Heart left ventricle (tissue), 16 donors: ENCODE measurements around the gene HHAT. TPM values are rescaled to one million over a fixed set of nuclear protein-coding genes. Genes with fewer than 3 reads are reported as not detected.

Experiments
- ATAC-seq, 4 donors: fragments of 200-7000 bp; cut with Tn5 transposase; one replicate each; pipeline ENCODE4 v1.9.1; 2020 to 2022; ENCODE audit warnings: moderate library complexity in 4 of 4, mild to moderate bottlenecking in 3 of 4, moderate number of reproducible peaks in 1 of 4
- DNase-seq, 5 donors: peaks; one replicate each; pipeline ENCODE4 v3.0.0-alpha.2; 2020
- H3K27ac ChIP-seq, 12 donors: fragments of 200-600 bp; sonication (generic) in 4 of 12; one replicate each; pipeline versions ENCODE4 v1.5.0 to v1.8.0; 2016 to 2022; ENCODE audit warnings: mild to moderate bottlenecking in 2 of 12
- H3K27me3 ChIP-seq, 9 donors: fragments of 200-600 bp; sonication (generic) in 2 of 9; one replicate each; pipeline versions ENCODE4 v1.5.1 to v1.8.0; 2016 to 2022; ENCODE audit warnings: mild to moderate bottlenecking in 3 of 9
- H3K36me3 ChIP-seq, 9 donors: fragments of 200-600 bp; sonication (generic) in 2 of 9; one replicate each; pipeline versions ENCODE4 v1.5.0 to v1.8.0; 2018 to 2022; ENCODE audit warnings: mild to moderate bottlenecking in 2 of 9
- H3K4me1 ChIP-seq, 12 donors: fragments of 200-600 bp; sonication (generic) in 4 of 12; one replicate each; pipeline versions ENCODE4 v1.5.0 to v1.8.0; 2016 to 2022; ENCODE audit warnings: mild to moderate bottlenecking in 3 of 12
- H3K4me3 ChIP-seq, 12 donors: fragments of 200-600 bp; sonication (generic) in 4 of 12; one replicate each; pipeline versions ENCODE4 v1.5.0 to v1.8.0; 2017 to 2022; ENCODE audit warnings: mild to moderate bottlenecking in 9 of 12, moderate library complexity in 4 of 12
- H3K9me3 ChIP-seq, 12 donors: fragments of 200-600 bp; sonication (generic) in 4 of 12; one replicate each; pipeline versions ENCODE4 v1.5.0 to v1.8.0; 2016 to 2022; ENCODE audit warnings: mild to moderate bottlenecking in 1 of 12
- POLR2A ChIP-seq, 2 donors: fragments of 450-650 bp; IDR thresholded peaks; one replicate each; pipeline ENCODE4 v1.6.1; 2017; ENCODE audit warnings: antibody characterized with exemption in 2 of 2, mild to moderate bottlenecking in 2 of 2, moderate library complexity in 2 of 2
- WGBS, 4 donors: extraction: QIAGEN DNeasy Blood & Tissue Kit in 2 of 4; methylation state at CpG; one replicate each; pipeline versions ENCODE4 v1.1.5 to v1.1.7; 2013 to 2018; 5-methylcytosine and 5-hydroxymethylcytosine counted together
- intact Hi-C, 10 donors: fragments of 100-400 bp; cut with DNase I; formaldehyde crosslinking; loops; one replicate each; pipeline versions ENCODE4 v1.11.1 to v1.14.2; 2022
- polyA plus RNA-seq, 2 donors: library from polyadenylated mRNA; stranded (reverse); fragments of 200-250 nt; gene quantifications; one replicate each; pipeline ENCODE4 v1.2.3, GENCODE V29; 2013
- total RNA-seq, 9 donors: library from RNA; depleted of rRNA in 2 of 9; stranded (reverse); fragments of >200 nt in 2 of 9; fragmentation: NEBNext Ultra II Directional in 3 of 9; extraction: Animal tissue kit (Norgen Biotek cat#: 25700) in 3 of 9; gene quantifications; one replicate each; pipeline versions ENCODE4 v1.1.0 to v1.2.4, GENCODE V29; 2016 to 2023
- TF ChIP-seq, protein P1 (sequence below), 12 donors: fragments of 200-600 bp; sonication (generic) in 4 of 12; IDR thresholded peaks; one replicate each; pipeline versions ENCODE4 v1.5.0 to v1.8.0; 2018 to 2022; ENCODE audit warnings: antibody characterized with exemption in 12 of 12, mild to moderate bottlenecking in 5 of 12
- donor health status: ischemic (EF 13 %, LVEDD 7.1; RV severe dilation, severe dysfunction).
- donor health status: healthy with polysubstance abuse.
- donor health status: DM: no; HTN: yes; CAD: no.
- donor health status: DM: no; HTN: no; CAD: no.
- donor health status: ischemic (EF 25% LVEDD 6.9; RV normal size, moderate dysfunction).
- donor health status: ischemic (EF 25% LVEDD 5.7; RV mildly dilated, moderate dysfunction).
- donor health status: healthy.
- donor health status: DM: yes; HTN: yes; CAD: no.
- donor health status: ischemic (EF 35%, LVEDD 5.7; RV mildly dilated, moderate dysfunction).
- donor health status: nonischemic (EF 11% LVEDD 7.7; RV severe dilation, severe dysfunction).
- donor health status: DM: yes; HTN: yes; CAD: no.
- donor health status: PGD.
- donor health status: ischemic (EF 29% LVEDD 5.4; RV normal size, mild dysfunction).
- donor health status: nonischemic (EF 23%, LVEDD 6.1; RV moderate dilation, normal function).

HHAT gene
- total and polyA plus RNA-seq, 11 donors: 0.98 to 4.7 (median 2.8) TPM

GRCh38 chr1:210378736-210379135 lies 50.0 kb downstream of the HHAT start:
- Histone ChIP-seq H3K4me3 (no peak overlapping the region), H3K27me3 (no peaks in the 10 kb centered on the region), H3K4me1 (peaks cover 0 to 9% (median 0%) of the 10 kb centered on the region in 12 donors), H3K9me3 (no peaks in the 10 kb centered on the region), H3K36me3 (no peaks in the 10 kb centered on the region), H3K27ac (no peak overlapping the region)
- no peak for TF ChIP-seq POLR2A (IDR thresholded peaks at IDR 0.05)
- TF ChIP-seq, protein P1, sequence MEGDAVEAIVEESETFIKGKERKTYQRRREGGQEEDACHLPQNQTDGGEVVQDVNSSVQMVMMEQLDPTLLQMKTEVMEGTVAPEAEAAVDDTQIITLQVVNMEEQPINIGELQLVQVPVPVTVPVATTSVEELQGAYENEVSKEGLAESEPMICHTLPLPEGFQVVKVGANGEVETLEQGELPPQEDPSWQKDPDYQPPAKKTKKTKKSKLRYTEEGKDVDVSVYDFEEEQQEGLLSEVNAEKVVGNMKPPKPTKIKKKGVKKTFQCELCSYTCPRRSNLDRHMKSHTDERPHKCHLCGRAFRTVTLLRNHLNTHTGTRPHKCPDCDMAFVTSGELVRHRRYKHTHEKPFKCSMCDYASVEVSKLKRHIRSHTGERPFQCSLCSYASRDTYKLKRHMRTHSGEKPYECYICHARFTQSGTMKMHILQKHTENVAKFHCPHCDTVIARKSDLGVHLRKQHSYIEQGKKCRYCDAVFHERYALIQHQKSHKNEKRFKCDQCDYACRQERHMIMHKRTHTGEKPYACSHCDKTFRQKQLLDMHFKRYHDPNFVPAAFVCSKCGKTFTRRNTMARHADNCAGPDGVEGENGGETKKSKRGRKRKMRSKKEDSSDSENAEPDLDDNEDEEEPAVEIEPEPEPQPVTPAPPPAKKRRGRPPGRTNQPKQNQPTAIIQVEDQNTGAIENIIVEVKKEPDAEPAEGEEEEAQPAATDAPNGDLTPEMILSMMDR (IDR thresholded peaks at IDR 0.05): no peak
- intact Hi-C loops: no loop called here
- ATAC-seq (no peak), DNase-seq (no peak)
- WGBS, 4 donors: 87 to 97% (median 96%) methylated on average over 1 of the region's 1 CpG

DNA sequence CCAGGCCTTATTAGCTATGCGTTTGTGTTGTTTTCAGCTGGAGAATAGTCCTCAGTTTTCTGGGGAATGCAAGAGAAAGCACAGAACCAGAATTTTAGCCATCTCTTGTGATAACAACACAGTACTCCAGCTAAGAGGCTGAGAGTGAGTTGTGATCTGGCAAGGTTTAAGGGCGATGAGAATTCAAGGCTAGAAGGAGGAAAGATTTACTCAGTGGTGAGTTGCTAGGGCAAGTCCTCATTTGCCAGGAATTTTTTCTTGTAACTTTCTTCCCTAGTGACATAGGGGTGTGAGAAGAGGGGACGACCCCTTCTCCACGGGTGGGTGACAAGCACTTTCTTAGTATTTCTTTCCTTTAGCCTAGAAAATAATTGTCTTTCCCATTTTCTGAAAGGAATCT lies 53.2 kb downstream of the HHAT start:
- Histone ChIP-seq H3K27me3 (no peaks in the 10 kb centered on the region), H3K4me1 (no peaks in the 10 kb centered on the region), H3K27ac (no peak overlapping the region), H3K36me3 (no peaks in the 10 kb centered on the region), H3K9me3 (no peaks in the 10 kb centered on the region), H3K4me3 (no peak overlapping the region)
- WGBS, 4 donors: 63 to 69% (median 67%) methylated on average over 4 of the region's 4 CpGs
- ATAC-seq (peak in 2 of 4 donors; percentile 45 to 48), DNase-seq (no peak)
- intact Hi-C loops: no loop called here
- no peak for TF ChIP-seq POLR2A (IDR thresholded peaks at IDR 0.05)
- TF ChIP-seq, protein P1 (IDR thresholded peaks at IDR 0.05): no peak

DNA sequence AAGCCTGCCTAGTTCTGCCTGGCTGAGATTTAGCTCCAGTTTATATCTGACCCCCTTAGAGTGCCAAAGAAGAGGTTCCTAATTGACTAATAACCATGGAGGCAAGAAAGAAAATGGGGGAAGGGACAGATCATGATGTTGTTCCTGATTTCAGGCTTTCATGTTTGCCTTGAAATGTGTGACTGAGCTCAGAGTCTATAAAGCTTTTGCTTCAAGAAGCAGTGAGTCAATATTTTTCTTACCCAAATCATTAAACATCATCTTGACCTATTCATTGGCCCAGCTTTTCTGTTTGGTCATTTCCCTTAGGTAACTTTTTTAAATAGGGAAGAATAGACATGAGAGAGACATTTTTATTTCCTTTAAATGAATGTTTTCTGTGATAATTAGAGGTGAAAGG lies 55.9 kb downstream of the HHAT start:
- Histone ChIP-seq H3K9me3 (no peaks in the 10 kb centered on the region), H3K27ac (no peak overlapping the region), H3K27me3 (no peaks in the 10 kb centered on the region), H3K4me3 (no peak overlapping the region), H3K36me3 (no peaks in the 10 kb centered on the region), H3K4me1 (no peaks in the 10 kb centered on the region)
- TF ChIP-seq, protein P1 (IDR thresholded peaks at IDR 0.05): no peak
- no peak for TF ChIP-seq POLR2A (IDR thresholded peaks at IDR 0.05)
- no peak for DNase-seq
- intact Hi-C loops: no loop called here
- ATAC-seq: no peak

DNA sequence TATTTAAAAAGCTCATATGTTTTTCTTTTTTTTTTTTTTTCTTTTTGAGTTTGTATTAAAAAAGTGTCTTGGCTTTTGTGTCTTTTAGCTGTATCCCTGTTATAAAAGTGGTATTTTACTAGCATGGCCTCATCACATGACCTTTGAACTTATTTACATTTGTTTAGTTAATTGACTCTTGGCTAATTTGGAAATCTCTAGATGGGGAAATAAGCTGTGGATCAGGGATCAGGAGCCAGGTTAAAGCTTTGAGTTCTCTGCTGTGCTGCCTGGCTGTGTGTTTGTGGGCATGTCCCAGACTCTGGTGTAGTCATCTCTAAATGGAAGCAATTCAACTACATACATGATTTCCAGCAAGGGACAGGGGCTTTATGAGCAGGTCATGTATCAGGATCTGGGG lies 56.5 kb downstream of the HHAT start:
- DNase-seq: no peak

More for the DNA sequence above, 56.5 kb downstream of the HHAT start:
- Histone ChIP-seq H3K27ac (no peak overlapping the region), H3K4me1 (no peaks in the 10 kb centered on the region), H3K4me3 (no peak overlapping the region), H3K36me3 (no peaks in the 10 kb centered on the region), H3K9me3 (no peaks in the 10 kb centered on the region), H3K27me3 (no peaks in the 10 kb centered on the region)
- ATAC-seq: no peak
- no peak for TF ChIP-seq POLR2A (IDR thresholded peaks at IDR 0.05)
- TF ChIP-seq, protein P1 (IDR thresholded peaks at IDR 0.05): no peak
- intact Hi-C loops: no loop called here
